Measurements from ENCODE around the gene WRNIP1. TPM values are rescaled to one million over a fixed set of nuclear protein-coding genes. Genes with fewer than 3 reads are reported as not detected.

WRNIP1 gene
- total RNA-seq, 1 donor from 2014 or later = 25.3 TPM

GRCh38 chr6:2810092-2810671 is 45.0 kb downstream of the WRNIP1 start:
- no peaks in the 10 kb centered on the region for H3K36me3 ChIP-seq
- no peaks in the 10 kb centered on the region for H3K9me3 ChIP-seq (ENCODE audit: low read depth)
- H3K4me1 ChIP-seq = no peaks in the 10 kb centered on the region
- H3F3A ChIP-seq (ENCODE audit: low read depth) = no peaks in the 10 kb centered on the region
- no peaks in the 10 kb centered on the region for H3K4me1 Mint-ChIP-seq
- H3K4me3 Mint-ChIP-seq = no peak overlapping the region
- H3K4me2 ChIP-seq = no peak overlapping the region
- no peak overlapping the region for H3K27ac Mint-ChIP-seq
- peaks cover 4% of the 10 kb centered on the region for H3K27me3 Mint-ChIP-seq (ENCODE audit: insufficient read depth, low read depth)
- no peak overlapping the region for H3K27ac ChIP-seq
- H3K9me3 Mint-ChIP-seq = peaks cover 1% of the 10 kb centered on the region
- H3K36me3 Mint-ChIP-seq = peaks cover 2% of the 10 kb centered on the region
- no peaks in the 10 kb centered on the region for H4K20me1 ChIP-seq (ENCODE audit: low read depth)
- H3K4me3 ChIP-seq = no peak overlapping the region
- TF ChIP-seq EZH2 (IDR thresholded peaks at IDR 0.05) = no peak
- TF ChIP-seq EZH2phosphoT487 (IDR thresholded peaks at IDR 0.05) = no peak
- TF ChIP-seq CTCF (IDR thresholded peaks at IDR 0.05) = no peak
- H3K27me3 ChIP-seq = no peaks in the 10 kb centered on the region
- DNase-seq (ENCODE audit: low spot score) = no peak
- no peak overlapping the region for H3K9ac ChIP-seq
- H2AFZ ChIP-seq (replicated peaks) = no peak overlapping the region
- H3K79me2 ChIP-seq (ENCODE audit: low read depth) = no peaks in the 10 kb centered on the region

GRCh38 chr6:2812695-2813094 is 47.5 kb downstream of the WRNIP1 start:
- H3K79me2 ChIP-seq (ENCODE audit: low read depth) = no peaks in the 10 kb centered on the region
- no peak overlapping the region for H2AFZ ChIP-seq (replicated peaks)
- peaks cover 19% of the 10 kb centered on the region for H3K9me3 Mint-ChIP-seq
- no peak overlapping the region for H3K4me3 ChIP-seq
- no peak overlapping the region for H3K27ac Mint-ChIP-seq
- H3K36me3 Mint-ChIP-seq = peaks cover 5% of the 10 kb centered on the region
- H3K36me3 ChIP-seq = no peaks in the 10 kb centered on the region
- peaks cover 3% of the 10 kb centered on the region for H3K9me3 ChIP-seq (ENCODE audit: low read depth)
- H3K27me3 Mint-ChIP-seq (ENCODE audit: insufficient read depth, low read depth) = no peaks in the 10 kb centered on the region
- H3K9ac ChIP-seq = no peak overlapping the region
- H3K27me3 ChIP-seq = no peaks in the 10 kb centered on the region
- no peak for DNase-seq (ENCODE audit: low spot score)
- TF ChIP-seq CTCF (IDR thresholded peaks at IDR 0.05) (no peak), EZH2phosphoT487 (IDR thresholded peaks at IDR 0.05) (no peak), EZH2 (IDR thresholded peaks at IDR 0.05) (no peak)
- no peak overlapping the region for H3K27ac ChIP-seq
- no peaks in the 10 kb centered on the region for H3K4me1 ChIP-seq
- H3K4me3 Mint-ChIP-seq = no peak overlapping the region
- no peaks in the 10 kb centered on the region for H3K4me1 Mint-ChIP-seq
- no peaks in the 10 kb centered on the region for H3F3A ChIP-seq (ENCODE audit: low read depth)
- no peaks in the 10 kb centered on the region for H4K20me1 ChIP-seq (ENCODE audit: low read depth)
- no peak overlapping the region for H3K4me2 ChIP-seq

- H3K4me1 ChIP-seq = no peaks in the 10 kb centered on the region
- Mint-ChIP-seq H3K9me3 (peaks cover 19% of the 10 kb centered on the region), H3K27ac (no peak overlapping the region), H3K4me3 (no peak overlapping the region), H3K27me3 (ENCODE audit: insufficient read depth, low read depth) (no peaks in the 10 kb centered on the region), H3K4me1 (peaks cover 4% of the 10 kb centered on the region), H3K36me3 (peaks cover 5% of the 10 kb centered on the region)
- no peak overlapping the region for H3K4me2 ChIP-seq
- H3K9me3 ChIP-seq (ENCODE audit: low read depth) = peaks cover 3% of the 10 kb centered on the region
- no peaks in the 10 kb centered on the region for H3K79me2 ChIP-seq (ENCODE audit: low read depth)
- no peak overlapping the region for H3K27ac ChIP-seq
- no peak for DNase-seq (ENCODE audit: low spot score)
- no peak overlapping the region for H2AFZ ChIP-seq (replicated peaks)
- no peaks in the 10 kb centered on the region for H3F3A ChIP-seq (ENCODE audit: low read depth)
- TF ChIP-seq EZH2phosphoT487 (IDR thresholded peaks at IDR 0.05) (no peak), EZH2 (IDR thresholded peaks at IDR 0.05) (no peak), CTCF (IDR thresholded peaks at IDR 0.05) (no peak)
- H3K4me3 ChIP-seq = no peak overlapping the region
- H4K20me1 ChIP-seq (ENCODE audit: low read depth) = no peaks in the 10 kb centered on the region
- H3K9ac ChIP-seq = no peak overlapping the region
- no peaks in the 10 kb centered on the region for H3K27me3 ChIP-seq
- H3K36me3 ChIP-seq = no peaks in the 10 kb centered on the region
Measured at GRCh38 chr6:2816158-2816557, 51.0 kb downstream of the WRNIP1 start.

Measured in neural progenitor cell (in vitro differentiated cells).